Measurements from ENCODE around the gene BORCS5. TPM values are rescaled to one million over a fixed set of nuclear protein-coding genes. Genes with fewer than 3 reads are reported as not detected.

The BORCS5 gene
- total and polyA plus RNA-seq, 2 of the 8 experiments (the other 6 are each of a cell fraction or from before 2014, with no cell fraction given), result 8.3 to 17.4 TPM

- TF ChIP-seq CHD7 (IDR thresholded peaks at IDR 0.05; ENCODE audit: insufficient replicate concordance, low read length), result no peak
Observed at GRCh38 chr12:12436831-12437345, 80.0 kb downstream of the BORCS5 start (continued).
